G401 (cell line): ENCODE measurements around the gene HNF1B. TPM values are rescaled to one million over a fixed set of nuclear protein-coding genes. Genes with fewer than 3 reads are reported as not detected.

ENCODE experiments used
- DNase-seq: peaks from one replicate; pipeline ENCODE4 v3.0.0-alpha.2; 2015; ENCODE audit warnings: low spot score
- in situ Hi-C: cut with HindIII; loops from 2 replicates; pipeline ENCODE4 v1.10.0; 2016; ENCODE audit warnings: low sequenced_read_pairs, mixed read lengths
- total RNA-seq: library from RNA; depleted of rRNA; stranded (reverse); fragments of >200 nt; shearing (Covaris generic); gene quantifications from 2 replicates; pipeline ENCODE4 v1.2.3, GENCODE V29; 2014

Gene HNF1B
- total RNA-seq, 1 experiment from 2014 or later = not detected

GRCh38 chr17:37766971-37767370 lies 22.1 kb upstream of the HNF1B start:
- in situ Hi-C loops = no loop called here
- no peak for DNase-seq

DNA sequence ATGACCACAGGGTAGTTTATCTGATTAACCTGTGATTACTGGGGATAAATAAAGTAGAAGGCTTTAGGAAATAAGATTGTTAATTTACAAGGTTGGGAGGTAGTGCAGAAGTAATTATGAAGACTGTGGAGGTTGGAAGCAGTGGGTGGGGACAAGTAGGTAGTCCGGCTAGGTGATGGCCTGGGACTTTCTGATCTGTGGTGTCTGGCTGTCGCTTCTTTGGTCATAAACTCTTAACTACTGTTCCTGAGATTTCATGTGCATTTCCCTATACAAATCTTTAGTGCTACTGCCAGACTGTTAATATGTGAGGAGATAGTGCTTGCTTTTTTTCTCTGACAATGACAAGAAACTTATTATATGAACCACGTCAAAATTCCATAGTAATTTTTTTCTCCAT lies 19.5 kb upstream of the HNF1B start:
- in situ Hi-C loops = no loop called here
- no peak for DNase-seq

DNA sequence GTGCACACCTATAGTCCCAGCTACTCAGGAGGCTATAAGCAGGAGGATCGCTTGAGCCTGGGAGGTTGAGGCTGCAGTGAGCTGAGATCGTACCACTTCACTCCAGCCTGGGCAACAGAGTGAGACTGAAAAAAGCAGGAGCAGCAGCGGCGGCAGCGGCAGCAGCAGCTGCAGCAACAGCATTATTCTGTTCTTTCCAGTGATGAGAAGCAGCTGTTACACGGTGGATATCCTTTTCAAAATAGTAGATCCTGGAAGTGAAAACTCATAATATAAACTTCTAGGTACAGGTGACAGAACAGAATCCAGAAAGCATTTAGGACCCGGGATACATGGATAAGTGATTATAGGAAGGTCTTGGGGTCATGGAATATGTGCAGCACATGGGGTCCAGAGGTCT lies 17.8 kb upstream of the HNF1B start:
- in situ Hi-C loops = no loop called here
- no peak for DNase-seq

DNA sequence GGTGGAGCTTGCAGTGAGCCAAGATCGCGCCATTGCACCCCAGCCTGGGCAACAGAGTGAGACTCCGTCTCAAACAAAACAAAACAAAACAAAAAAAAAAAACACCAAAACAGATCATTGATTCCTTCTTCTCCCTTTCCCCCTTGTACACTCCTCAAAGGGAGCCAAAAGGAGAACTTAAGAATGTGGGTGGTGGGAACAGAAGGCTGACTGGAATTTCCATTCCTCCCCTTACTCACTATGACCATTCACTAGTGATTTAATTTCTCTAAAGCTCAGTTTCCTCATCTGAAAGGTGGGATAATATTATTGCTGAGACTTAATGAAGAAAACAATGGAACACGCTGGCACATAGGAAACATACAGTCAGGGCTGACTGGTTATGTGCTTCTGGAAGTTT lies 17.1 kb upstream of the HNF1B start:
- in situ Hi-C loops = no loop called here
- no peak for DNase-seq

DNA sequence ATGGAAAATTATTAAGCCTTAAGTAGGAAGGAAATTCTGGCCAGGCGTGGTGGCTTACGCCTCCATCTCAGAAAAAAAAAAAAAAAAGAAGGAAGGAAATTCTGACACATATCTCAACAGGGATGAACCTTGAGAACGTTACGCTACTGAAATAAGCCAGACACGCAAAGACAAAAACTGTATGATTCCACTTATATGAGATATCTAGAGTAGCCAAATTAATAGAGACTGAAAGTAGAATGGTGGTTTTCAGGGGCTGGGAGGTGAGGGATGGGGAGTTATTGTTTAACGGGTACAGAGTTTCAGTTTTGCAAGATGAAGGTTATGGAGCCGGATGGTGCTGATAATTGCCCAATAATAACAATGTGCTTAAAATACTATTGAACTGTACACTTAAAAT lies 16.2 kb upstream of the HNF1B start:
- in situ Hi-C loops = no loop called here

DNA sequence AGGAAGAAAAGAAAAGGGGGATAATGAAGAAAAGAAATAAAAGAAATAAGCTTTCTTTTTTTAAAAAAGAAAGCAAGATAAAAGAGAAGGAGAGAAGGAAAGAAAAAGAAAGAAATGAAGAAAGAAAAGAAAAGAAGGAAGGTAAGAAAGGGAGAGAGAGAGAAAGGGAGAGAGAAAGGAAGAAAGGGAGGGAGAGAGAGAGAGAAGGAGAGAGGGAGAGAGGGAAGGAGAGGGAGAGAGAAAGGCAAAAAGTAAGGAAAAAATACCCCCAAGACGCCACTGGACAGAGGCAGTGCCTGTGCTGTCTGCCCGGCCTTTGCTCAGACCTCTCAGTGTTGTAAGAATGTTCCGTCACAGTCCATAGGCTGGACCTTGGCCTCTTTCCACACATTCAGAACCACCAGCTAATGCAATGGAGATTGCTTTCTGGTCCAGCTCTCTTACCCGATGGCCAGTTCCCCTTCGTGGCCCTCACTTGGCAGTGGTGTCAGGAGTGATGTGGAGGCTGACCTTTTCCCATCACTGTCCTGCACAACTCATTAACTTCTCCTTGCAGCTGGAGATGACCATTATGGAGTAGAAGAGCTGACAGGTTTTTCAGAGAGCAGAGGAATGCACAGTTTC lies 14.3 kb upstream of the HNF1B start:
- DNase-seq = no peak
- in situ Hi-C loops = no loop called here

More for the DNA sequence above, 16.2 kb upstream of the HNF1B start:
- DNase-seq = no peak

GRCh38 chr17:37756051-37756450 lies 11.2 kb upstream of the HNF1B start:
- no peak for DNase-seq
- in situ Hi-C loops = no loop called here

DNA sequence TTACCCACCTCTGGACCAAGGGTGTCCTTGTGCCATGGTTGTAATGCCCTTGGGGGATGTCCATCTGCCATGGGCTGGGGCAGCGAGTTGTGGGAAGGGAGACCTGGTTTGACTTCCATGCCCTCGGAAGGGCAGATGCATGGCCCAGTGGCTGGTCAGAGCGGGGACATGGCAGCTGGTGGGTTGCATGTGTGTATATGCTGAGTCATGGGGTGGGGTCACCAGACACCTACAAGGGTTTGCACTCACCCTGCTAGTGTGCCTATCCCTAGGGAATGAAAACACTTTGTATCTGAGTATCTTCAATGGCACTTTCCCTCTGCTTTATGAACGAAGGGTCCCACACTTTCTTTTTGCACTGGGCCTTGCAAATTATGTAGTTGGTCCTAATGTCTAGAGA lies 10.6 kb upstream of the HNF1B start:
- no peak for DNase-seq
- in situ Hi-C loops = no loop called here

GRCh38 chr17:37754363-37754762 lies 9.5 kb upstream of the HNF1B start:
- in situ Hi-C loops = no loop called here
- DNase-seq = no peak

DNA sequence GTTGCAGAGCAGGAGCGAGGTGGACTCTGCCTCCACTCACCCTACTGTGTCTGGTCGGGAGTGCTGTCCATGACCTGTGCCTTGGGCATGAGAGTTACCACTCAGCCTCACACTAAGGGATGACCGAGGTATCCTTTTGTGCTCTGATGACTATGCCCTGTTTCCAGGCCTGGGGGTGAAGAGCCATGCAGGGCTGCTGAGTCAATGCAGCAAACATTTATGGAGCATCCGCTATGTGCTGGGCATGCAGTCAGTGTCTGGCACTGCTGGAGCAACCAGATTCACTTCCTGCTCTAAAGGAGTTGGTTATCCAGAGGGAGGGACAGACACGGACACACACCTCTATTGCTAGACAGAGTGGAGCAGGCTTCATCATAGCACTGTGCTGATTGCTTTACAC lies 7.6 kb upstream of the HNF1B start:
- in situ Hi-C loops = no loop called here
- no peak for DNase-seq

- no peak for DNase-seq
- in situ Hi-C loops = no loop called here
These were observed 6.1 kb upstream of the HNF1B start for GRCh38 chr17:37750768-37751475.

- in situ Hi-C loops = no loop called here
- no peak for DNase-seq
These were observed 5.4 kb upstream of the HNF1B start for GRCh38 chr17:37750292-37750691.

GRCh38 chr17:37747222-37747621 lies 2.4 kb upstream of the HNF1B start:
- DNase-seq = no peak
- in situ Hi-C loops = no loop called here

- in situ Hi-C loops = no loop called here
These were observed 1.8 kb upstream of the HNF1B start for GRCh38 chr17:37746617-37747016.

GRCh38 chr17:37745801-37746426 lies 1.1 kb upstream of the HNF1B start:
- DNase-seq = no peak
- in situ Hi-C loops = no loop called here

More at GRCh38 chr17:37746617-37747016, 1.8 kb upstream of the HNF1B start:
- no peak for DNase-seq

GRCh38 chr17:37744633-37744927 lies 279 bp downstream of the HNF1B start:
- no peak for DNase-seq

DNA sequence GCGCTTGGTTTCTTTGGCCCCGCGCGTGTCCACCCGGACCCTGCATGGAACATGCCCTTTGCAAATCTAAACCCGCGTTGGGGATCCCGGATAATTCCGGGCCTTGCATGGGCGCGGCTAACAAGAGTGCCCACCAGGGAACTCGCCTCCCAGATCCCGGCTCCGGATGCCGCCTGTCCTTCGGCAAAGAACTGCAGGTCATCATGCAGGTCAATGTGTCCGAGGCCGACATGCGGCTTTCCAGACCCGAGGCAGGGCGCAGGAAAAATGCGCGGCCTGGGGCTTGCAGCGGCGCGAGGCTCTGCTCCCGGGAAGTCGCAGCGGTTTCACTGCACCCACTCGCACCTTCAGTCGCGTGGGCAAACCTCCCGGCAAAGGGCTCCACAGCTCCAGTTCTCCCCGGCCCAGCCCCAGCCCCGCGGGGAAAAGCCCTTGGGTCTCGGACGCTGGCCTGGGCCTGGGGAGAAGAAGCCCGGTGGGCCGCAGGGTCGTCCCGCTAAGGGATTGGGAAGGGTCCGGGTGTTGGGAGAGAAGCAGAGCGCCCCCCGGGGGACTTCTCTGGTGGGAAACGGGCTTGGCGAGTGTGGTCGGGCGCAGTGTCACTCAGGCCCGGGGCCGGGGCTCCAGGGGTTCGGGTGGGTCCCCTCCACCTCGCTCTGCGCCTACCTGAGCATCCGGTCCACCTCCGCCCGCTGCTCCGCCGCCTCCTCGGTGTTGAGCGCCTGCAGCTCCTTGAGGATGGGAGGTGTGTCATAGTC lies 805 bp downstream of the HNF1B start:
- no peak for DNase-seq
- in situ Hi-C loops = no loop called here

More at GRCh38 chr17:37744633-37744927, 279 bp downstream of the HNF1B start:
- in situ Hi-C loops = no loop called here

GRCh38 chr17:37743612-37743874 lies 1.3 kb downstream of the HNF1B start:
- in situ Hi-C loops = no loop called here
- DNase-seq = no peak

DNA sequence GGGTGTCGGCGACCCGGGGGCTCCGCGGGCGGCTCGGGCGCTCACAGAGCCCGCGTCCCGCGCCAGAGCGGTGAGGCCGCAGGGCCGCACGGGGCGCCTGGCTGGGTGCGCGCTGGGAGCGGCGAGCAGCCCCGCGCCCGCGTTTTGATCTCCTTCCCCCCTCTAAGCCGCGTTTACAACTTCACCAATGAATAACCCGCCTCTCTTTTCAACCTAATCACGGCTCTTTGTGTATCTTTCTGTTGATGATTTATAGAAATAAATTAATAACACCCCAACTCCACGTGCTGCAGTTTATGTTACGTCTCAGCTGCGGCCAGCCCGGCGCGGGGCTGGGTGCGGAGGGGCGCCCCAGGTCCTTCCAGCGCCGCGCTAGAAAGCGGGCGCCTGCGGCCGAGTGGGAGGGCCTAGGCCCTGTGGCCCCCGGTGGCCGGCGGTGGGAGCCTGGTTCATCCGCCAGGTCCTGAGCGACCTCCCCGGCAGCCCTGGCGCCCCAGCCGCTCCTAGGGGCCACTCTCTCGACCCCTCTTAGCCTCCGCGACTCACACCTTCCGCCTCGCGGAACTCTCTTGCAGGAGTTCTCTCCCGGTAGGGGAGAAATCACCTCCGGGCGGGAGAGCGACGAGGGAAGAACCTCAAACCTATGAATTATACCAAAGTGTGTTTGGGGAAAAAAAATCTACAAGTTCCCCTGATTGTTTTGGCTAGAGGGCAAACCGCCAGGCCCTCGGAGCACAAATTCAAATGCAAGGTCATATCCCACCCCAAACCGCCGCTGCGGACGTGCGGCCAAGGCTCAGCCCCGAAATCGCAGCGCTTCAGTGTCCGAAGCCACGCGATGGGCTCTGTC lies 1.9 kb downstream of the HNF1B start:
- in situ Hi-C loops = no loop called here
- DNase-seq = no peak
